Measurements from ENCODE around the gene COMMD10.
"Not testable (repeated sequence)": the region's sequence is repeated elsewhere in the genome, so short reads cannot be mapped to it uniquely, and the experiment has no call there.

DNA sequence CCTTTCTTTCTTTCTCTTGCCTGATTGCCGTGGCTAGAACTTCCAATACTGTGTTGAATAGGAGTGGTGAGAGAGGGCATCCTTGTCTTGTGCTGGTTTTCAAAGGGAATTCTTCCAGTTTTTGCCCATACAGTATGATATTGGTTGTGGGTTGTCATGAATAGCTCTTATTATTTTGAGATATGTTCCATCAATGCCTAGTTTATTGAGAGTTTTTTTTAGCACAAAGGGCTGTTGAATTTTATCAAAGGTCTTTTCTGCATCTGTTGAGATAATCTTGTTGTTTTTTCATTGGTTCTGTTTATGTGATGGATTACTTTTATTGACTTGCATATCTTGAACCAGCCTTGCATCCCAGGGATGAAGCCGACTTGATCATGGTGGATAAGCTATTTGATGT lies 20.1 kb downstream of the COMMD10 start:
- not testable (repeated sequence) for TF ChIP-seq POLR2A, POLR2AphosphoS5 (IDR thresholded peaks at IDR 0.05)
- TF ChIP-seq, protein P1, sequence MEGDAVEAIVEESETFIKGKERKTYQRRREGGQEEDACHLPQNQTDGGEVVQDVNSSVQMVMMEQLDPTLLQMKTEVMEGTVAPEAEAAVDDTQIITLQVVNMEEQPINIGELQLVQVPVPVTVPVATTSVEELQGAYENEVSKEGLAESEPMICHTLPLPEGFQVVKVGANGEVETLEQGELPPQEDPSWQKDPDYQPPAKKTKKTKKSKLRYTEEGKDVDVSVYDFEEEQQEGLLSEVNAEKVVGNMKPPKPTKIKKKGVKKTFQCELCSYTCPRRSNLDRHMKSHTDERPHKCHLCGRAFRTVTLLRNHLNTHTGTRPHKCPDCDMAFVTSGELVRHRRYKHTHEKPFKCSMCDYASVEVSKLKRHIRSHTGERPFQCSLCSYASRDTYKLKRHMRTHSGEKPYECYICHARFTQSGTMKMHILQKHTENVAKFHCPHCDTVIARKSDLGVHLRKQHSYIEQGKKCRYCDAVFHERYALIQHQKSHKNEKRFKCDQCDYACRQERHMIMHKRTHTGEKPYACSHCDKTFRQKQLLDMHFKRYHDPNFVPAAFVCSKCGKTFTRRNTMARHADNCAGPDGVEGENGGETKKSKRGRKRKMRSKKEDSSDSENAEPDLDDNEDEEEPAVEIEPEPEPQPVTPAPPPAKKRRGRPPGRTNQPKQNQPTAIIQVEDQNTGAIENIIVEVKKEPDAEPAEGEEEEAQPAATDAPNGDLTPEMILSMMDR (IDR thresholded peaks at IDR 0.05 in 8 of 11, conservative IDR thresholded peaks at IDR 0.05 in 3 of 11), result not testable (repeated sequence)
